HG03045 (cell line): Measurements from ENCODE around the gene RWDD1.

ENCODE experiments used
- ATAC-seq: cut with Tn5 transposase; IDR thresholded peaks from one replicate; pipeline ENCODE4 v1.9.1; 2021; ENCODE audit warnings: mild to moderate bottlenecking, moderate library complexity; ENCODE audit not compliant: unreplicated experiment

Gene RWDD1

DNA sequence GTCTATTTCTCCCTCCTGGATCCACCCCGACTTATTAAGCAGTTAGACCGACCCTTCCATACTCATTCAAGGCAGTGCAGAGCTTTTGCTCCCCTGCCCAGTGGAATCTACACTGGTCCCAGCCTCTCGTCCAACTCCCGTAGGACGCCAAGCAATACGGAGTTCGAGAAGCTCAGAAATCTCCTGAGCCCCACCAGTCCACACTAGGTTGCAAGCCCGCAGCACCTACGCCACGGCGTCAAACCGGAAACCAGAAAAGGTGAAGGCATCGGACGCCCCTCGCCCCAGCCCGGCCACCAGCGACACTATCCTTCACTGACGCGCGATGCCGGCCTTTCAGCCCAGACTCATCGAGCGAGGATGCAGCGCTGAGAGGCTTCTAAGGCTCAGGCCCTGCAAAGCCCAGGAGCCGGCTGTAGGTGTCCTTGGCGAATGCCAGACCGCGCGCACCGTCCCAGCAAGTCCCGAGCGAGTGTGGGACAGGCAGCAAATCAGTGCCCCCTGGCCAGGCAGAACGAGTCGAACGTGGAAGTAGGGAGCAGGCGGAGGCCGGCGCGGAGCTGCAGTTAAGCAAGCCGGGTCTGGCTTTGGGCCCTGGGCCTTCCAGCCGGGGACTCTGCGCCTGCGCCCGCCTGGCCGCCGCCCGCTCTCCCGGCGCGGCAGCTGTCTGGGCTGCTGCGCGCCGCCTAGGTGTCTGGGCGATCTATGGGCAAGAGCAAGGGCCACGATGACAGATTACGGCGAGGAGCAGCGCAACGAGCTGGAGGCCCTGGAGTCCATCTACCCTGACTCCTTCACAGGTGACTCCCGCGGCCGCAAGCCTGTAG, at the start of gene RWDD1:
Gene RWDD1, plus strand, starts transcription at position 649 of the 827 bp plus-strand sequence. Its CDS starts 79 bp downstream, at position 728.
- peak; percentile 93 for ATAC-seq

DNA sequence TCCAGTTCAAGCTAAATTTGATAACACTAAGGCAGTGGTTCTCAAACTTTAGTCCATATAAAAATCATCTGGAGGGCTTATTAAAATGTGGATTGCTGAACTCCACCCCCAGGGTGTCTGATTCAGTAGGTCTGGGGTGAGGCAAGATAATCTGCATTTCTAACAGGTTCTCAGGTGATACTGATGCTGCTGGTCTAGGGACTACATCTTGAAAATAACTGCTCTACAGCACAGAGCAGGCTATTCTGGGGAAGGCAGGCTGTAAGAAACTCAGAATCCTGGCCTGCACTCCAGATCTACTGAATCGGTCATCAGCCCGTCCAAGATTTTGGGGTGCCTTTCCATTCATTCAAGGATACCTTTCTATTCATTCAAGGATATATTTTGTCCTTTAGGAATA, 48.4 kb upstream of the RWDD1 start:
- no peak for ATAC-seq

DNA sequence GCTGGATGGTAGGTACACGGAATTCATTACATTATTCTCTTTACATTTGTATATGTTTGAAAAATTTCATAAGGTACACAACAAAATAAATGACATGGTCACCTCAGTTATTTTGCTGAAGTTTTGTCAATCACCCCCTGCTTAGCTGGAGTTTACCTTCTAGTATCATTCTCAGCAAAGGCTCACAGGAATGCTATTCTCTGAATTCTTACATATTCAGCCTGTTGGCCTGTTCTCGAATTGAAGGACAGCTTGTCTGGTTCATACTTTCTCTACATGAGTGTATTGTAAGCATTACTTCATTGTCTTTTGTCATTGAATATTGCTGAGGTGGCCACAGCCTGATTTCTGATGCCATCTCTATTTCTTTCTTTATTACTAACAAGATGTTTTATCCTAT, 47.1 kb upstream of the RWDD1 start:
- no peak for ATAC-seq

DNA sequence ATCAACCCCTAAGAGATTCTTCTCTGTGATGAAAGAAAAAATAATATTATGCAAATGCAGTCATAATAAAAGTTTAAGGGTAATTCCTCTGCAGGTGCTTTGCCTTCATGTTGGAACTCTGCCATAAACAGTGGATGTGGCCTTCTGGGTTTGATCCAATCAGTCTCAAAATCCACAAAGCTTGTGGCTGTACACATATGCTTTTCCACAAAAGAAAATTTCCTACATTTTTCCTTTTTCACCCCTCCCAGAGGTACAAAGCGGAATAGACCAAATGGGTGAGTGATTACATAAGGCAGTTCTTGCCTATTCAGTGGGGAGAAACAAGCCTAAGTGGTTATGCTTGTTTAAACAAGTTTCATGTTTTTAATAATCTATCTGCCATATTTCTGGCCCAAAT, 43.2 kb upstream of the RWDD1 start:
- ATAC-seq = no peak

DNA sequence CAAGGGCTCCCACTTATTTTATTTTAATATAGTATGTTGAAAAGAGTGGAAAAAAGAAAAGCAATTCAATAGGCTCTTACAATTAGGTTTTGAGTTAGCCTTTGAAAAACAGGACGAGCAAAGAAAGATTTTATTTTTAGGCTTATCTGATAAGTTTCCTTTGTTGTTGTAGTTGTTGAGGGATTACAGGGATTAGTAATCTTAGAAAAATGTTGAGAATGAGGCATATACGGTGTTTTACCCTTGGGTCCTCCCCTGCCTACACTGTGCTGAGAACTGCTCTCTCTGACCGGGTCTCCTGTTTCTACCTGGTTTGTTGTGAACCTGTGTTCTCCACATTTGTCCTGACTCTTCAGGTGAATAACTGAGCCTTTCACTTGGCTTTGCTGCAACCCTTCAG, 42.5 kb upstream of the RWDD1 start:
- no peak for ATAC-seq

- ATAC-seq = no peak
Measured at GRCh38 chr6:116529466-116530290, 41.6 kb upstream of the RWDD1 start.

DNA sequence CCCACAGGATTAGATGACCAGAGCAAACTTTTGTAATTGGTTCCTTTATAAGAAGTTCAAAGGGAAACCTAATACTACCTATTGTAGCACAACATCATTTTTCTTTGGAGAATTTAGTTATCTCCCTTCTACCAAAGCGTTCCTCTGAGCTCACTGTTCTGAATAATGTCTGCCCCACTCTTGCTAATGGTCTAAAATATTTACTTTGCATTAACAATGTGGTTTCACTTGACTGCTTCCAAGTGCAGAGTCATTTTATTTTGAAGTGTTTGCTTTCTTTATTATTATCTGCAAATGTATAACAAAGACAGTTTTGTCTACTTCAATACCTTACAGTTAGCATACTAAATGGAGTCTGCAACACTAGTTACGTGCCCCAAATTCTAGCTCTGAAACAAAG, 40.9 kb upstream of the RWDD1 start:
- no peak for ATAC-seq

GRCh38 chr6:116531675-116532570, 39.4 kb upstream of the RWDD1 start:
- peak; percentile 82 for ATAC-seq

DNA sequence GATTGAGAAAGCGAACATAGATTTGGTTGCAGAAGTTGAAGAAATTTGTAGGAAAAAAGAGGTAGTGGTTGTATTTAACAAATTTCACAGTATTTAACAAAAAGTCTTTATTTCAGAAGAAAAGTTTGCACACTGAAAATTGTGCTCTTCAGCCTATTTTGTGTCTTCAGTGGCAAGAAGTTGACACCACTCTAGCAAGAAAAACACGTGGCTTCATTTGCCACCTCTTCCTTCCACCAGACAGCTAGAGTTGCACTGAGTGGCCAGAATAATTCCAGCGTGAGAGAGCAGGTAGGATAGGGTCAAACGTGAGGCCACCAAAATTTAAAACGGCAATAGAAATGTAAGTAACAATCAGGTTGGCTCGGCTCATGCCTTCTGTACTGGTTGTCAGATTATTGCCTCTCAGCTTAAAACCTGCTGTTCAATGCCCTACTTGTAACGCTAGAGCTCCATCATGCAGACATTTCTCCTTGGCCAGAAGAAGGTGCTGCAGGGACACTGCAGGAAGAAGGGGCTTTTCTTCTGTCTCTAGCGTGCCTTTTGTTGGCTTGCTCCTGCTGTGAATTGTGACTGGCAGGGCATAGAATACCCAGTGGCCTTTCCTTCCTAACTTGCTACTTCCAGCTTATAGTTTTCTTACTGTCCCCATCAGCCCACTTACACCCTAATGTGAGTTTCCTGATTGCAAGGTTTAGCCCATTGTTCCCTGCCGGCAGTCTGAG, 37.9 kb upstream of the RWDD1 start:
- no peak for ATAC-seq

- no peak for ATAC-seq
Measured at GRCh38 chr6:116535109-116535508, 36.2 kb upstream of the RWDD1 start.

DNA sequence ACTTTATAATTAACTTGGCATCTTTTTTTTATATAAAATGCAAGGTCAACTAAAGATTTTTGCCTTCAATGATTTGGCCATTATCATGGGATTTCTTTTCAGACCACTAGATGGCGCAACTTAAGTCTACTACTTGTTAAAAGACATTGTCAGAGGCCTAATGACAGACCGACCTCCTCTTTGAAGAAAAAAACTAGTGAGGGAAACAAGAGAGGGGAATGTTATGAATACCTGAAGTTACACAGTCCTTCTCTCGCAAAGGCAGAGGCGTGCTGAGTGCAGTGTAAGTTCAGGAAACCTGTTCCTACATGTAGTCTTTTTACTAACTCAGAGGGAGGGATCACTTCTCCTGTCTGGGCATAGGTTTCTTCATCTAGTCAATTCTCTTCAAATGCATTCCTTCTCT, 35.1 kb upstream of the RWDD1 start:
- peak; percentile 59 for ATAC-seq

- ATAC-seq = no peak
Measured at GRCh38 chr6:116542426-116542825, 28.9 kb upstream of the RWDD1 start.

DNA sequence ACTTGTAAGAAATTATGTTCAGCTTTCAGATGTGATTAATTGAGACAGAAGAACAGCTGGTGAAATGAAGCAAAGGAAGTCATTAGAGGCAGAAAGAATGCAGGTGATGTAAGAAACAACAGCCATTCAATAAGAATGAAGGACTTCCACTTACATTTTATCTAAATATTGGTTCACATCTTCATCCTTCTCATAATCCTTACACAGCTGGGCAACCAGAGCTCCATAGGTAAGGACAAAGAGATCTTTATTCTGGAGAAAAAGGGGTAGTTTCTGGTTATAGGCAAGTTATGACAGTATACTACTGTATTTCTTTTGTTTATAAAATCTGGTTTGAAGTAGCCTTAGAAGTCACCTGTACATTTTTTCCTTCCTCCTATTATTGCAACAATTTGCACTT, 28.2 kb upstream of the RWDD1 start:
- no peak for ATAC-seq

GRCh38 chr6:116545651-116546050, 25.7 kb upstream of the RWDD1 start, which contains the start of gene TRAPPC3L:
Gene TRAPPC3L (minus strand): TSS chr6:116545684. CDS start chr6:116545514, 170 bp downstream.
- no peak for ATAC-seq

DNA sequence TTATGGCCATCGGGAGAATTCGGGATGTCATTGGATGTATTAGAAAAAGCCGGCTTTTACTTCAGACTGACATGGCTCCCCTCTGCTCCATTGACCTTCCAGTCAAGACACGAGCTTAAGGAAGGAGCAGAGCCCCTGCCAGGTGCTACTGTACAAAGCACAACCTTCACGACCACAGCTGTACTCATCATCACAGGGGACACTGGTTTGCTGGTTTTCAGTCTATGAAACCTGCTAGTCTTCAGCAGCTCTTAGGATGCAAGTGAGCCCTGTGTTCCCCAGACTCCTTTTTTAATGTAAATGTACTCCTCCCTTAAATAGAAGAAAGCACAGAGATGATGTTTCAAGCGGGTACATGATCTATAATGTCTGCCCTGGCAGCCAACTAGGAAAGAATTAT, 23.9 kb upstream of the RWDD1 start:
- ATAC-seq = no peak

- ATAC-seq = no peak
Measured at GRCh38 chr6:116550796-116551195, 20.5 kb upstream of the RWDD1 start.

- no peak for ATAC-seq
Measured at GRCh38 chr6:116553451-116553850, 17.9 kb upstream of the RWDD1 start, which contains the start of gene CALHM4. Gene CALHM4 (plus strand): TSS chr6:116553751. CDS start chr6:116553794, 43 bp downstream.

DNA sequence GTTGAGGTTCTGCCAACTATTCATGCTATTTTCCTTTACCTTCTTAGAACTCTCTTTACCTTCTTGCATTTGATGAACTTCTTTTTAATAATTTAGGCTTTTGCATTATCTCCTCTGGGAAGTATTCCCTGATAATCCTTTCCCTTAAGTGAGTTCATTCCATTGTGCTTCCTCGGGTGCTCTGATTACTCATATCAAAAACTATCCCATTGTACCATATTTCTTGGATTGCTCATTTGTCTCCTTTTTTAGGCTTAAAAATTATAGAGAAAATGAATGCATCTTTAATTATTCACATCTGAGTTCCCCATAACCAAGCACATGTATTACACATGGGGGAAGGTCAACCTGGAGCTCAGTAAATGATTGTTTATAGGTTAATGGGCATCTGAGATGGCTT, 15.2 kb upstream of the RWDD1 start:
- ATAC-seq = no peak

DNA sequence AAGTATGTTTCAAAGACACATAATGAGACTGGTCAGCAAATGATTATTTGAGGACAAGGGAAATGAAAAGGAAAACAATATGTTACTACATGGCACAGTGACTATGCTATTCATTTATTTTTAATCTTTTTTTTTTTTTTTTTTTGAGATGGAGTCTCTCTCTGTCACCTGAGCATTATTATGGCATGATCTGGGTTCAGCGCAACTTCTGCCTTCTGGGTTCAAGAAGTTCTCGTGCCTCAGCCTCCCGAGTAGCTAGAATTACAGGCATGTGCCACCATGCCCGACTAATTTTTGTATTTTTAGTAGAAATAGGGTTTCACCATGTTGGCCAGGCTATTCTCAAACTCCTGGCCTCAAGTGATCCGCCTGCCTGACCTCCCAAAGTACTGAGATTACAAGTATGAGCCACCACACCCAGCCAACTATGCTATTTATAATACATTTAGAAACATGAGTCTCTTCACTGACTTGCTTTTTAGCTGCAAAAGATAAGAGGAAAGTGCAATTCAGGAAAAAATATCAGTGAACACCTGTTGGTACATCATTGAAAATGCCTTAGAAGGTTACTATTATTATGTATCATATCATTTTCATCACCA, 14.4 kb upstream of the RWDD1 start:
- ATAC-seq = no peak

- no peak for ATAC-seq
Measured at GRCh38 chr6:116557893-116558292, 13.4 kb upstream of the RWDD1 start.
